Upper lobe of left lung (tissue), 6 donors: Measurements from ENCODE around the gene AKAP6. TPM values are rescaled to one million over a fixed set of nuclear protein-coding genes. Genes with fewer than 3 reads are reported as not detected.

ENCODE experiments used
- ATAC-seq, 2 donors: fragments of 200-7000 bp; cut with Tn5 transposase; one replicate each; pipeline ENCODE4 v1.9.1; 2022; ENCODE audit warnings: mild to moderate bottlenecking in 2 of 2, moderate library complexity in 2 of 2; ENCODE audit not compliant: low FRiP score in 2 of 2
- DNase-seq, 2 donors: peaks; one replicate each; pipeline ENCODE4 v3.0.0-alpha.2; 2019 to 2020
- H3K27ac ChIP-seq, 4 donors: fragments of 200-600 bp; sonication (generic); one replicate each; pipeline ENCODE4 v1.5.1; 2016 to 2019
- H3K27me3 ChIP-seq, 4 donors: fragments of 200-600 bp; sonication (generic); one replicate each; pipeline ENCODE4 v1.5.1; 2017 to 2019
- H3K36me3 ChIP-seq, 4 donors: fragments of 200-600 bp; sonication (generic); one replicate each; pipeline ENCODE4 v1.5.1; 2016 to 2019
- H3K4me1 ChIP-seq, 4 donors: fragments of 200-600 bp; sonication (generic); one replicate each; pipeline ENCODE4 v1.5.1; 2018 to 2019
- H3K4me3 ChIP-seq, 4 donors: fragments of 200-600 bp; sonication (generic); one replicate each; pipeline ENCODE4 v1.5.1; 2017 to 2019; ENCODE audit warnings: mild to moderate bottlenecking in 2 of 4, moderate library complexity in 1 of 4
- H3K9me3 ChIP-seq, 4 donors: fragments of 200-600 bp; sonication (generic); one replicate each; pipeline ENCODE4 v1.5.1; 2018 to 2019
- EP300 ChIP-seq, 4 donors: sonication (generic); formaldehyde crosslinking; IDR thresholded peaks; one replicate each; pipeline ENCODE4 v1.5.1; 2017; ENCODE audit warnings: antibody characterized with exemption in 4 of 4, control low read depth in 2 of 4
- POLR2A ChIP-seq, 4 donors: fragments of 450-650 bp; IDR thresholded peaks; one replicate each; pipeline ENCODE4 v1.5.1; 2016 to 2017; ENCODE audit warnings: antibody characterized with exemption in 4 of 4, mild to moderate bottlenecking in 2 of 4
- POLR2AphosphoS5 ChIP-seq, 2 donors: sonication (generic); formaldehyde crosslinking; IDR thresholded peaks; one replicate each; pipeline ENCODE4 v1.5.1; 2017; ENCODE audit warnings: antibody characterized with exemption in 2 of 2
- WGBS, 2 donors: methylation state at CpG; one replicate each; pipeline ENCODE4 v1.1.5; 2017 to 2018; 5-methylcytosine and 5-hydroxymethylcytosine counted together
- total RNA-seq, 6 donors: library from RNA; depleted of rRNA in 4 of 6; stranded (reverse); fragments of >200 nt in 4 of 6; gene quantifications; one replicate each; pipeline versions ENCODE4 v1.1.0 to v1.2.1, GENCODE V29; 2016 to 2021
- TF ChIP-seq, protein P1 (sequence below), 6 experiments: fragments of 450-650 bp in 4 of 6; fragments of 200-600 bp in 2 of 6; sonication (generic) in 2 of 6; IDR thresholded peaks; one replicate each; pipeline ENCODE4 v1.5.1; 2016 to 2019; ENCODE audit warnings: antibody characterized with exemption in 6 of 6
- donor health status: DM: no; HTN: no; CAD: no; lungs with moderate emphysema.
- donor health status: DM: no; HTN: yes; CAD: no; lungs with severe emphysema.

The AKAP6 gene
- total RNA-seq, 6 donors from 2014 or later = 6.2 to 27.7 (median 10.7) TPM

DNA sequence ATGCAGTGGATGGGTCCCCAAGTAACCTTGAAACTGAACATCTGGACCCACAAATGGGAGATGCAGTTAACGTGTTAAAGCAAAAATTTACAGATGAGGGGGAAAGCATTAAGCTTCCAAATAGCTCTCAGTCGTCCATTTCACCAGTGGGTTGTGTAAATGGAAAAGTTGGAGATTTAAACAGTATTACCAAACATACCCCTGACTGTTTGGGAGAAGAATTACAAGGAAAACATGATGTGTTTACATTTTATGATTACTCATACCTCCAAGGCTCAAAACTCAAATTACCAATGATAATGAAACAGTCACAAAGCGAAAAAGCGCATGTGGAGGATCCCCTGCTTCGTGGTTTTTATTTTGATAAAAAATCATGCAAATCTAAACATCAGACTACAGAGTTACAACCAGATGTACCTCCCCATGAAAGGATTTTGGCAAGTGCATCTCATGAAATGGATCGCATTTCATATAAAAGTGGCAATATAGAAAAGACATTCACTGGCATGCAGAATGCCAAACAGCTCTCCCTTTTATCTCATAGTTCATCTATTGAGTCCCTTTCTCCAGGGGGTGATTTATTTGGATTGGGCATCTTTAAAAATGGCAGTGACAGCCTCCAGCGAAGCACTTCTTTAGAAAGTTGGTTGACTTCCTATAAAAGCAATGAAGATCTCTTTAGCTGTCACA is 493.0 kb downstream of the AKAP6 start:
- ATAC-seq (no peak), DNase-seq (no peak)
- H3K36me3 ChIP-seq = peaks cover 0 to 3% (median 0%) of the 10 kb centered on the region in 4 donors
- TF ChIP-seq EP300 (IDR thresholded peaks at IDR 0.05) (no peak), POLR2A (IDR thresholded peaks at IDR 0.05) (no peak), POLR2AphosphoS5 (IDR thresholded peaks at IDR 0.05) (no peak)
- TF ChIP-seq, protein P1, sequence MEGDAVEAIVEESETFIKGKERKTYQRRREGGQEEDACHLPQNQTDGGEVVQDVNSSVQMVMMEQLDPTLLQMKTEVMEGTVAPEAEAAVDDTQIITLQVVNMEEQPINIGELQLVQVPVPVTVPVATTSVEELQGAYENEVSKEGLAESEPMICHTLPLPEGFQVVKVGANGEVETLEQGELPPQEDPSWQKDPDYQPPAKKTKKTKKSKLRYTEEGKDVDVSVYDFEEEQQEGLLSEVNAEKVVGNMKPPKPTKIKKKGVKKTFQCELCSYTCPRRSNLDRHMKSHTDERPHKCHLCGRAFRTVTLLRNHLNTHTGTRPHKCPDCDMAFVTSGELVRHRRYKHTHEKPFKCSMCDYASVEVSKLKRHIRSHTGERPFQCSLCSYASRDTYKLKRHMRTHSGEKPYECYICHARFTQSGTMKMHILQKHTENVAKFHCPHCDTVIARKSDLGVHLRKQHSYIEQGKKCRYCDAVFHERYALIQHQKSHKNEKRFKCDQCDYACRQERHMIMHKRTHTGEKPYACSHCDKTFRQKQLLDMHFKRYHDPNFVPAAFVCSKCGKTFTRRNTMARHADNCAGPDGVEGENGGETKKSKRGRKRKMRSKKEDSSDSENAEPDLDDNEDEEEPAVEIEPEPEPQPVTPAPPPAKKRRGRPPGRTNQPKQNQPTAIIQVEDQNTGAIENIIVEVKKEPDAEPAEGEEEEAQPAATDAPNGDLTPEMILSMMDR (IDR thresholded peaks at IDR 0.05) = no peak
- H3K4me1 ChIP-seq = no peaks in the 10 kb centered on the region
- no peak overlapping the region for H3K27ac ChIP-seq
- H3K9me3 ChIP-seq = no peaks in the 10 kb centered on the region
- no peaks in the 10 kb centered on the region for H3K27me3 ChIP-seq
- WGBS, 2 donors = 88 to 93% methylated on average over 7 of the region's 7 CpGs
- H3K4me3 ChIP-seq = no peak overlapping the region

DNA sequence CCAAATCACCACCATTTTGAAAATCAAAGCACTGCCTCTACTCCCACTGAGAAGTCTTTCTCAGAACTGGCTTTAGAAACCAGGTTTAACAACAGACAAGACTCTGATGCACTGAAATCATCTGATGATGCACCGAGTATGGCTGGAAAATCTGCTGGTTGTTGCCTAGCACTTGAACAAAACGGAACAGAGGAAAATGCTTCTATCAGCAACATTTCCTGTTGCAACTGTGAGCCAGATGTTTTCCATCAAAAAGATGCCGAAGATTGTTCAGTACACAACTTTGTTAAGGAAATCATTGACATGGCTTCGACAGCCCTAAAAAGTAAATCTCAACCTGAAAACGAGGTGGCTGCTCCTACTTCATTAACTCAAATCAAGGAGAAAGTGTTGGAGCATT is 494.6 kb downstream of the AKAP6 start:
- DNase-seq = no peak
- TF ChIP-seq POLR2AphosphoS5 (IDR thresholded peaks at IDR 0.05) (no peak), POLR2A (IDR thresholded peaks at IDR 0.05) (no peak), EP300 (IDR thresholded peaks at IDR 0.05) (no peak)
- no peak overlapping the region for H3K4me3 ChIP-seq
- H3K4me1 ChIP-seq = no peaks in the 10 kb centered on the region
- H3K36me3 ChIP-seq = peaks cover 0 to 3% (median 0%) of the 10 kb centered on the region in 4 donors
- no peak for ATAC-seq
- H3K27me3 ChIP-seq = no peaks in the 10 kb centered on the region
- no peaks in the 10 kb centered on the region for H3K9me3 ChIP-seq
- 65 to 76% methylated on average over 5 of the region's 5 CpGs for WGBS, 2 donors
- no peak overlapping the region for H3K27ac ChIP-seq

DNA sequence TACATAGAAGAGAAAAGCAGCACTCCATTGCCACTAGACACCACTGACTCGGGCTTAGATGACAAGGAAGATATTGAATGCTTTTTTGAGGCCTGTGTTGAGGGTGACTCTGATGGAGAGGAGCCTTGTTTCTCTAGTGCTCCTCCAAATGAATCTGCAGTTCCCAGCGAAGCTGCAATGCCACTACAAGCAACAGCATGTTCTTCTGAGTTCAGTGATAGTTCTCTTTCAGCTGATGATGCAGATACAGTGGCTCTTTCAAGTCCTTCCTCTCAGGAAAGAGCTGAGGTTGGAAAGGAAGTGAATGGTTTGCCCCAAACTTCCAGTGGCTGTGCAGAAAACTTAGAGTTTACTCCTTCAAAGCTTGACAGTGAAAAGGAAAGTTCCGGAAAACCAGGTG is 495.1 kb downstream of the AKAP6 start:
- ATAC-seq (no peak), DNase-seq (no peak)
- Histone ChIP-seq H3K4me1 (no peaks in the 10 kb centered on the region), H3K27me3 (no peaks in the 10 kb centered on the region), H3K27ac (no peak overlapping the region), H3K4me3 (no peak overlapping the region), H3K9me3 (no peaks in the 10 kb centered on the region), H3K36me3 (peaks cover 0 to 3% (median 0%) of the 10 kb centered on the region in 4 donors)
- WGBS, 2 donors = 70 to 71% methylated on average over 3 of the region's 3 CpGs
- TF ChIP-seq, protein P1 (IDR thresholded peaks at IDR 0.05) = no peak
- TF ChIP-seq EP300 (IDR thresholded peaks at IDR 0.05) (no peak), POLR2AphosphoS5 (IDR thresholded peaks at IDR 0.05) (no peak), POLR2A (IDR thresholded peaks at IDR 0.05) (no peak)

DNA sequence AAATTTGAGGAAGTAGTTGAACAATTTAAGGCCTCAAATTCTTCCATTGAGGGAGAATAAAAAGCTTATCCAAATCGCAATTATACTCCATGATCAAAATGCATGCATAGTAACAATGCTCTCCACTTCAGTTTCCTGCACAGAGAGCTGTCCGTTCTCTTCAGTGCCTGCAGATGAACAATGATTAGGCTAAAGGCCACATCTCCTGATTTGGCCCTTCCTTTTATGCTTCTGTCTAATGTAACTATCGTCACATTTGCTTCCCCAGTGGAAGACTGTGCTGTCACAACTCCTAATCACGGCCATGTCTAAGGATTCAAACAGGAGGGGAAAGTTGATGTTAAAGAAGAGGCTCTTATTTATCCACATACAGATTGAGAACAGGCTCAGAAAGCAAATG is 496.0 kb downstream of the AKAP6 start:
- no peak for DNase-seq
- Histone ChIP-seq H3K27me3 (no peaks in the 10 kb centered on the region), H3K9me3 (no peaks in the 10 kb centered on the region), H3K4me1 (no peaks in the 10 kb centered on the region), H3K27ac (no peak overlapping the region), H3K4me3 (no peak overlapping the region), H3K36me3 (peaks cover 0 to 3% (median 0%) of the 10 kb centered on the region in 4 donors)
- WGBS, 2 donors = 65 to 71% methylated on average over 4 of the region's 4 CpGs
- no peak for ATAC-seq
- TF ChIP-seq, protein P1 (IDR thresholded peaks at IDR 0.05) = no peak
- TF ChIP-seq POLR2A (IDR thresholded peaks at IDR 0.05) = no peak
- no peak for TF ChIP-seq POLR2AphosphoS5 (IDR thresholded peaks at IDR 0.05)
- no peak for TF ChIP-seq EP300 (IDR thresholded peaks at IDR 0.05)

DNA sequence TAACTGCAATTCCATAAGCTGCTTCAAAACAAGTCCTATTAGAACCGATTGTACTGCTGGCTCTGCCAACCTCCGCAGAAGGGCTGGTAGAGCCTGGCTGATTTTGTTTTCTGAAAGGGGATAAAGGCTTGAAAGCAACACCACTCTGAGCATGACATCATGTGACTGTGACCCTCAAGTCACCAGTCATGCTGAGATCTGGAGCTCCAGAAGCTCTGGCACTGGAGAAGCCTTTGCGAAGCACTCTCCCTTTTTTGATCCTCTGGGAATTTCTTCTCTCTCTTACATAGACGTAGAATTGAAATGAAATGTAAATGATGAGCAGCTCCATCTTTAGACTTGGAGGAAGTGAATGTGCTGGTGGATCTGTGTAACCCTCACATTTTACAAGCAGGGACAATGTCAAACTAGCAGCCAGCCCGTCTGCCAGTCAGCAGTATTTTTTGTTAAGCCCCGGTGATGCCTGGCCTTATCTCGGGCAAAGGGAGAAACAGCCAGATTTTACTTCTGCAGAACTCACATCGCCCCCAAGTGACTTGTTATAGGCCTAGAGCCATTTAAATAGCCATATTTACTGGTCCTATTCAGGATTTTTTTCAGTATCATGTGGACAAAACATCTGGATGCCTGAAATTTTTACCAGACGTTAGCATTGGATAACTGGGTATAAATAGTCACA is 497.4 kb downstream of the AKAP6 start:
- 68 to 73% methylated on average over 8 to 9 of the region's 9 CpGs for WGBS, 2 donors
- Histone ChIP-seq H3K27ac (no peak overlapping the region), H3K36me3 (peaks cover 0 to 2% (median 0%) of the 10 kb centered on the region in 4 donors), H3K27me3 (no peaks in the 10 kb centered on the region), H3K9me3 (no peaks in the 10 kb centered on the region), H3K4me1 (no peaks in the 10 kb centered on the region), H3K4me3 (no peak overlapping the region)
- TF ChIP-seq, protein P1 (IDR thresholded peaks at IDR 0.05) = no peak
- TF ChIP-seq POLR2A (IDR thresholded peaks at IDR 0.05) = no peak
- TF ChIP-seq EP300 (IDR thresholded peaks at IDR 0.05) = no peak
- TF ChIP-seq POLR2AphosphoS5 (IDR thresholded peaks at IDR 0.05) = no peak
- ATAC-seq (no peak), DNase-seq (no peak)
